ENCODE measurements around the gene TSPAN14. TPM values are rescaled to one million over a fixed set of nuclear protein-coding genes. Genes with fewer than 3 reads are reported as not detected.

The TSPAN14 gene
- total and polyA plus RNA-seq, 2 of the 13 experiments (the other 11 are each of a cell fraction or from before 2014, with no cell fraction given), result 24.1 to 80.6 TPM

GRCh38 chr10:80457554-80458262 is 3.6 kb downstream of the TSPAN14 start:
- POLR2A ChIA-PET, result interaction anchor here (2.0 kb wide), 1 partner anchor 48 kb away, joined by 9 read pairs; no protein-coding TSS in a partner anchor
- CTCF ChIA-PET (ENCODE audit: low intra/inter-chr PET ratio, low total read pairs), result no interaction called here
- no peaks in the 10 kb centered on the region for H3K9me3 ChIP-seq (ENCODE audit: low read length)
- intact Hi-C loops (cut with micrococcal nuclease; ENCODE audit: unreplicated experiment) (no loop called here), in situ Hi-C loops (cut with HindIII; ENCODE audit: extremely low pct_ligation_motif_present, low pct_unique_long_range_greater_than_20kb) (loop anchor here (5.0 kb wide), 1 partner anchor 45 kb away; no protein-coding TSS in a partner anchor)
- WGBS (ENCODE audit: low lambda C conversion rate), result 92% methylated on average over 6 of the region's 8 CpGs
- peak; percentile 16; the same call in 1 of the 3 replicates for ATAC-seq
- H3K27ac ChIP-seq (ENCODE audit: extremely low read length, insufficient read depth, low read length), result no peak overlapping the region
- peaks cover under 1% of the 10 kb centered on the region in 2 experiments; a peak in 2 of 5 replicates for H3K36me3 ChIP-seq (replicated peaks in 1 of 2; ENCODE audit: control insufficient read depth in 1 of 2, insufficient read depth in 2 of 2, low read length in 2 of 2)
- H3K9ac ChIP-seq (ENCODE audit: insufficient read depth, low read depth, low read length), result no peak overlapping the region; the same call in 1 of the 2 replicates
- peaks cover 85% of the 10 kb centered on the region for H3K4me1 ChIP-seq (ENCODE audit: insufficient read depth, low read length)
- peaks cover 81% of the 10 kb centered on the region for H3K79me2 ChIP-seq (ENCODE audit: insufficient read depth, low read length)
- H3K4me2 ChIP-seq (ENCODE audit: low read depth, low read length), result peak overlapping the region; percentile 54
- DNase-seq (ENCODE audit: low spot score), result peak; percentile 33
- peaks cover 30% of the 10 kb centered on the region for H4K20me1 ChIP-seq (ENCODE audit: insufficient read depth, low read length)
- peak overlapping the region in 2 of 3 experiments; percentile 13 to 20; a peak in 3 of 6 replicates for H3K4me3 ChIP-seq (replicated peaks in 1 of 3; ENCODE audit: insufficient read depth in 1 of 3, low read depth in 2 of 3, low read length in 3 of 3)
- peak; percentile 43 for FAIRE-seq
- BruUV-seq (replicated peaks), result no TSS peak
- H2AFZ ChIP-seq (ENCODE audit: low read length), result no peak overlapping the region
- H3K27me3 ChIP-seq (ENCODE audit: control insufficient read depth in 1 of 2, insufficient read depth in 2 of 2, low read length in 2 of 2), result no peaks in the 10 kb centered on the region; a peak in 1 of 5 replicates
- TF ChIP-seq HIC2 (CRISPR knock-in tag; IDR thresholded peaks at IDR 0.05; ENCODE audit: low read depth) (no peak), ZNF816 (CRISPR knock-in tag; IDR thresholded peaks at IDR 0.05; ENCODE audit: borderline replicate concordance) (no peak), ZNF747 (CRISPR knock-in tag; IDR thresholded peaks at IDR 0.05; ENCODE audit: borderline replicate concordance) (no peak), ZBTB33 (CRISPR knock-in tag; IDR thresholded peaks at IDR 0.05) (peak; percentile 99), ZNF543 (CRISPR knock-in tag; IDR thresholded peaks at IDR 0.05) (no peak), ZNF670 (CRISPR knock-in tag; IDR thresholded peaks at IDR 0.05; ENCODE audit: borderline replicate concordance) (no peak), HNF4G (IDR thresholded peaks at IDR 0.05; ENCODE audit: borderline replicate concordance, low read depth, low read length) (no peak), HNF4G (CRISPR knock-in tag; IDR thresholded peaks at IDR 0.05; ENCODE audit: borderline replicate concordance, low read depth) (no peak), ZNF260 (CRISPR knock-in tag; IDR thresholded peaks at IDR 0.05; ENCODE audit: borderline replicate concordance, low read depth) (no peak), RFX1 (IDR thresholded peaks at IDR 0.05) (no peak), MAFF (IDR thresholded peaks at IDR 0.05; ENCODE audit: low read depth, low read length) (no peak), U2AF1 (optimal IDR thresholded peaks at IDR 0.05; ENCODE audit: low read depth, low read length) (no peak), GATAD1 (CRISPR knock-in tag; IDR thresholded peaks at IDR 0.05) (no peak), CBX2 (IDR thresholded peaks at IDR 0.05; ENCODE audit: low read depth, low read length) (no peak), CBX2 (CRISPR knock-in tag; IDR thresholded peaks at IDR 0.05; ENCODE audit: low read depth) (no peak)
- TF ChIP-seq, protein P1, sequence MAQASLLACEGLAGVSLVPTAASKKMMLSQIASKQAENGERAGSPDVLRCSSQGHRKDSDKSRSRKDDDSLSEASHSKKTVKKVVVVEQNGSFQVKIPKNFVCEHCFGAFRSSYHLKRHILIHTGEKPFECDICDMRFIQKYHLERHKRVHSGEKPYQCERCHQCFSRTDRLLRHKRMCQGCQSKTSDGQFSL (CRISPR knock-in tag; IDR thresholded peaks at IDR 0.05), result no peak
- TF ChIP-seq, protein P2, sequence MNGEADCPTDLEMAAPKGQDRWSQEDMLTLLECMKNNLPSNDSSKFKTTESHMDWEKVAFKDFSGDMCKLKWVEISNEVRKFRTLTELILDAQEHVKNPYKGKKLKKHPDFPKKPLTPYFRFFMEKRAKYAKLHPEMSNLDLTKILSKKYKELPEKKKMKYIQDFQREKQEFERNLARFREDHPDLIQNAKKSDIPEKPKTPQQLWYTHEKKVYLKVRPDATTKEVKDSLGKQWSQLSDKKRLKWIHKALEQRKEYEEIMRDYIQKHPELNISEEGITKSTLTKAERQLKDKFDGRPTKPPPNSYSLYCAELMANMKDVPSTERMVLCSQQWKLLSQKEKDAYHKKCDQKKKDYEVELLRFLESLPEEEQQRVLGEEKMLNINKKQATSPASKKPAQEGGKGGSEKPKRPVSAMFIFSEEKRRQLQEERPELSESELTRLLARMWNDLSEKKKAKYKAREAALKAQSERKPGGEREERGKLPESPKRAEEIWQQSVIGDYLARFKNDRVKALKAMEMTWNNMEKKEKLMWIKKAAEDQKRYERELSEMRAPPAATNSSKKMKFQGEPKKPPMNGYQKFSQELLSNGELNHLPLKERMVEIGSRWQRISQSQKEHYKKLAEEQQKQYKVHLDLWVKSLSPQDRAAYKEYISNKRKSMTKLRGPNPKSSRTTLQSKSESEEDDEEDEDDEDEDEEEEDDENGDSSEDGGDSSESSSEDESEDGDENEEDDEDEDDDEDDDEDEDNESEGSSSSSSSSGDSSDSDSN (CRISPR knock-in tag; IDR thresholded peaks at IDR 0.05), result peak; percentile 13; the same call in 1 of the 2 replicates
